ACHN (cell line): Measurements from ENCODE around the gene B3GALNT2.
"Not testable (repeated sequence)": the region's sequence is repeated elsewhere in the genome, so short reads cannot be mapped to it uniquely, and the experiment has no call there.

Experiments used
- DNase-seq: peaks from one replicate; pipeline ENCODE4 v3.0.0-alpha.2; 2015
- in situ Hi-C: cut with HindIII; loops from 2 replicates; pipeline ENCODE4 v1.10.0; 2017; ENCODE audit warnings: low sequenced_read_pairs, low pct_ligation_motif_present, low pct_unique_long_range_greater_than_20kb

Gene B3GALNT2

GRCh38 chr1:235507623-235508022 is 3.4 kb upstream of the B3GALNT2 start:
- no peak for DNase-seq
- in situ Hi-C loops: no loop called here

DNA sequence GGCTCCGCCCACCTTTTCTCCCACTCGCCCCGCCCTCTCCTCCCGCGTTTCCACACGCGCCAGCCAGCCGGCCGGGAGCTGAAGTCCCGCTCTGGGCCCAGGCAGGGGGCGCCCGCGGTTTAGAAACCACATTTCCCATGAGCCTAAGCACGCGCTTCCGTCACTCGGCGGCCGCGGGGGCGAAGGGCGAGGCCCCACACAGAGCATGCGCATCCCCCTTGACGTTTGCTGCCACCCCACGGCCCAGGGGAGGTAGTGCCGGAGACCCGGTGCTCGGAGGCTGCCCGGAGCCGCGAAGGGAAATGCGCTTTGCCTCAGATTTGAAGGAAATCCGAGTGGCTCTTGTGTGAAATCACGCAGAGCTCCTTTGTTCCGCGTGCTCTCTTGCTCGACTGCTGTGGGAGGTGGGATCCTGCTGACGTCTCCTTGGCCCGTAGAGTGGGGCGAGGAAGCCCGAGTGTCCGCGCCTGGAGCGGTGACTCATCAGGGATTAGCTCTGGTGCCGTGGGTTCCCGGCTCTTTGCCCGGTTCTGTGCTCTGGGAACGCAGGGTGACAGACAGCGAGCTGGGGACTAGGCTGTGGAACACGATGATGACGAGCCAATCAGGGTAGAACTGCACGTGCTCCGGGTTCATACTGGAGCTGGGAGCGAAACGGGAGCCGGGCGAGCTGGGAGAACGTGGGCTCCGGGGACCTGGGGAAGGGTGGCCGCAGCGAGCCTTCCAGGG is 406 bp upstream of the B3GALNT2 start:
- in situ Hi-C loops: no loop called here
- peak; percentile 99 for DNase-seq

DNA sequence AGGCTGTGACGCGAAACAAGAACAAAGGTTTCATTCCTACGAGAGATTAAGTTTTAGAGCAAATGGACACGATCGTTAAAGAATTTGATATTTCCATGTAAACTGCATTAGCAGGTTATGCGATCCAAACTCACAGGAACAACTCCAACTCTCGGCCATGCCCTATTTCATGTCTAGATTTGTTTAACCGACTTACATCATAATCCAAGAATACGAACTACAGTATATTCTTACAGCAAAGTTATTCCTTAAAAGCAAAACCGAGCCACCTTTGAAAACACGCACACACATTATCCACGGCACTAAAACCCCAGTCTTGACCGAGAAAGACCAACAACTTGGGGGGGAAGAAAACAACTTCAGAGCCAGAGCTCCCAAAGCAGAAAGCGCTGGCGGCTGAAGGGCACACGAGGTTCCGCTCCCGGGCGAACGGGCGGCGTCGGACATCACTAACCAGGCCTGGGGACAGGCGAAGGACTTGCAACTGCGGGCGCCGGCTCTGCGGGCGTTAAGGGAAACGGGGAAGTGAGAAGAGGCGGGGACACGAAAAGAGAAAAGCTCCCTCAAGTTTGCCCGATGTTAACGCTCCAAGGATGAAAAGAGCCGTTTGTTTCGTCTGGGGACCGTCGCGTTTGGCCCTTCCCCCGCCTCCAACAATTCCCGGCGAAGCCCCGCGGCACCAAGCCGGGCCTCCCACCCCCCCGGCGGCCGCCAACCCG is 690 bp downstream of the B3GALNT2 start:
- in situ Hi-C loops: no loop called here
- DNase-seq: peak; percentile 70

- DNase-seq: peak; percentile 17
- in situ Hi-C loops: no loop called here
Observed at GRCh38 chr1:235502601-235503402, 1.4 kb downstream of the B3GALNT2 start.

GRCh38 chr1:235500971-235501540 is 3.2 kb downstream of the B3GALNT2 start:
- DNase-seq: peak; percentile 33
- in situ Hi-C loops: no loop called here

- no peak for DNase-seq
- in situ Hi-C loops: no loop called here
Observed at GRCh38 chr1:235495551-235495950, 8.7 kb downstream of the B3GALNT2 start.

DNA sequence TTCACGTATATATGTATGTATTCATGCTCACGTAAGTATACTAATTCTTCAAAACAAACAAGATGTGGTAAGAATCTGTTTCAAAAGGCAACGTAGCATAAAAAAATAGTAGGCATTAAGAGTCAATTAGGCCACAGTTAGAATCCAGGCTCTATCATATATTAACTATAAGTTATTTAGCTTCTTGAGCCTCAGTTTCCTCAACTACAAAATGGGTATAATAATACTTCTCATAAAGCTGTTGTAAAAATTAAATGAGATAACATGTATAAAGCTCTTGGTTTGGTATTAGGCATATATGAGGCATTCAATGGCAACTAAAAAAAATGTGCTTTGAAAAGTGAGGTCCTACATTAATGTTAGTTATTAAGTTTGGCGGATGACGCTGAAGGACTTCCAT is 9.2 kb downstream of the B3GALNT2 start:
- DNase-seq: no peak
- in situ Hi-C loops: no loop called here

DNA sequence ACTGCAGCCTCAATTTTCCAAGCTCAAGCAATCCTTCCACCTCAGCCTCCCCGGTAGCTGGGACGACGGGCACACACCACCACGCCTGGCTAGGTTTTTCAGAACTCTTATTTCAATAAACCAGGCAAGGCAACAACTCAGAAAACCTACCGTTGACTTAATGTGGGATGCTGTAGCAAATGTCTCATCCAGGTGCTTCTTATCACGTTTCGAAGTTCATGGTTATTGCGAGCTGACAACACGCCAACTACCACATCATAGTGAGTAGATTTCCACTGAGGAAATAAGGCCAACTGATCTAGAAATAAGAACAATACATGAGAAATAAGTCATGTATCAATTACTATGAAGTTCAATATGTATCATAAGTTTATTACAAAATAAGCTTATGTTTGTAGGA is 9.7 kb downstream of the B3GALNT2 start:
- in situ Hi-C loops: no loop called here
- DNase-seq: no peak

DNA sequence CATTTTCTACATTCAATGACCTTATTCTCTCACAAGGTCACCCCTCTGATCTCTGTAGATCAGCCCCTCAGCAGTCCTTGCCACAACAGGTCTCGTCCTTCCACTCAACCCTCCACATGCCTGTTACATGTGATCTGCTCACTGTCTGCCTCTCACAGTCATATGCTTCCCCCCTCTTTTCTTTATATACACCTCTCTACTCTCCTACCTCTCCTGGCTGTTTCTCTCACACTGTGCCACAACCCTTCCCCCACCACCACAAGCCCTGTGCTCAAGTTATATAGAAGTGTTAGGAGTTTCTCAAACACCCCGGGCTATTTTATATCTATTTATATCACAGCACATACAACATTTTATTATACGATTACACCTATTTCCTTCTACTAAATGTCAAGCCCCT is 12.6 kb downstream of the B3GALNT2 start:
- no peak for DNase-seq
- in situ Hi-C loops: no loop called here

GRCh38 chr1:235486321-235486720 is 17.9 kb downstream of the B3GALNT2 start:
- DNase-seq: no peak
- in situ Hi-C loops: no loop called here

DNA sequence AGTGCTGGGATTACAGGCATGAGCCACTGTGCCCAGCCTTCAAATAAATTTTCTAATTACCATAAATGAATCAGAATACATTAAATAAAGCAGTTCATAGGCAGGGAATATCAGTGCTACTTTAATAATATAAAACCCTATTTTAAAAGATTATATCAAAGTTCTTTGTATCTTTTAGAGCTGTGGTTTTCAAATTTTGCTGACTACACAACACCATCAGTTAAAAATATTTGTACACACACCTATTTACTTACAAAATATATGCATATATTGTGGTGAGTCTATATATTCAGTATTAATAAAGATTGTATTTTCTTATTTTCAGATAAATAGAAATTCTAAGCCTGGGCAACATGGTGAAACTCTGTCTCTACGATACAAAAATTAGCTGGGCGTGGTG is 18.7 kb downstream of the B3GALNT2 start:
- no peak for DNase-seq
- in situ Hi-C loops: no loop called here

GRCh38 chr1:235483090-235483489 is 21.2 kb downstream of the B3GALNT2 start:
- in situ Hi-C loops: no loop called here
- DNase-seq: no peak

DNA sequence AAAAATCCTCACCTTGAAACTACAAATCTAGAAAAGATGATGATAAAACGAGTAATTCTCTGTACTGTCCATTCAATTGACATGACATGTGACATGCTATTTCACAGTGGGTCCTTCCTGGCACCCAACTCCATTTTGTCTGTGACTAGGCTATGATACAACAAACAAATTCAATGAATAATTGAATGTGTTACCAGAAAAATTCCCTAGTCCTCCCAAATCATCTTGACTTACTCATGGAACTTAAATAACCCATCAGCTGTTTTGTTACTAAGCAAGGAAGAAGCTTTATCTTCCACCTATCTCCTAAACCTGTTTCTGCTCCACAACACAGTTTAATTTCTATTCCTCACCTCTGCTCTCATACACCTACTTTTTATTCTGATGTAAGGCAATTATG is 30.4 kb downstream of the B3GALNT2 start:
- in situ Hi-C loops: no loop called here
- DNase-seq: no peak

GRCh38 chr1:235470741-235471439 is 33.4 kb downstream of the B3GALNT2 start:
- DNase-seq: no peak
- in situ Hi-C loops: no loop called here

- in situ Hi-C loops, DNase-seq: not testable (repeated sequence)
Observed at GRCh38 chr1:235469897-235470296, 34.4 kb downstream of the B3GALNT2 start.

- in situ Hi-C loops: no loop called here
- peak; percentile 51 for DNase-seq
Observed at GRCh38 chr1:235468970-235469369, 35.3 kb downstream of the B3GALNT2 start.

- in situ Hi-C loops: no loop called here
- no peak for DNase-seq
Observed at GRCh38 chr1:235468004-235468403, 36.2 kb downstream of the B3GALNT2 start.

DNA sequence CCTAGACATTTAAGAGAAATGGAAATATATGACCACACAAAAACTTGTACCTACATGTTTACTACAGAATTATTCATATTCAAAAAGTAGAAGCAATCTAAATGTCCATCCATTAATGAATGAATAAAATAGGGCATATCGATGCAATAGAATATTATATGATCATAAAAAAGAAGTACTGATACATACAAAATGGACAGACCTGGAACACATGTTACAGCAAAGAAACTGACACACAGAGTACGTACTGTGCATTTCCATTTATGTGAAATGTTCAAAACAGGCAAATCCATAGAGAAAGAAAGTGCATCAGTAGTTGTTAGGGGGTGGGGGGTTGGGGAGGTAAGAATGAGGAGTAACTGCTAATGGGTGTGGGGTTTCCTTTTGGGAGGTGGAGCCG is 39.2 kb downstream of the B3GALNT2 start:
- in situ Hi-C loops: no loop called here
- DNase-seq: no peak
